DOHH2 (cell line): Measurements from ENCODE around the gene BRSK2.

Experiments used
- H3F3A ChIP-seq: fragments of 200-600 bp; sonication (generic), shearing (Covaris generic); 2 replicates; pipeline ENCODE4 v1.6.0; 2016; ENCODE audit warnings: antibody characterized with exemption, mild to moderate bottlenecking; ENCODE audit not compliant: control insufficient read depth, insufficient read depth
- H3K27ac ChIP-seq: fragments of 200-600 bp; sonication (generic); 2 replicates; pipeline ENCODE4 v1.5.1; 2014; ENCODE audit warnings: low read depth, mild to moderate bottlenecking, low read length, moderate library complexity
- H3K27me3 ChIP-seq: fragments of 200-600 bp; sonication (generic); 2 replicates; pipeline ENCODE4 v1.6.1; 2014; ENCODE audit warnings: mild to moderate bottlenecking, low read length, mixed read lengths; ENCODE audit not compliant: control insufficient read depth
- H3K36me3 ChIP-seq: fragments of 200-600 bp; sonication (generic); 2 replicates; pipeline ENCODE4 v1.6.1; 2014; ENCODE audit warnings: mild to moderate bottlenecking, low read length, moderate library complexity, mixed read lengths; ENCODE audit not compliant: control insufficient read depth
- H3K4me1 ChIP-seq: fragments of 200-600 bp; sonication (generic); 2 replicates; pipeline ENCODE4 v1.6.1; 2014; ENCODE audit warnings: mild to moderate bottlenecking, low read length, mixed read lengths; ENCODE audit not compliant: control insufficient read depth
- H3K4me2 ChIP-seq: fragments of 200-600 bp; sonication (generic); 2 replicates; pipeline ENCODE4 v1.6.0; 2014; ENCODE audit warnings: mild to moderate bottlenecking, low read length, moderate library complexity
- H3K4me3 ChIP-seq: fragments of 200-600 bp; sonication (generic); 2 replicates; pipeline ENCODE4 v1.5.1; 2014; ENCODE audit warnings: mild to moderate bottlenecking, low read length, mixed read lengths
- H3K79me2 ChIP-seq: fragments of 200-600 bp; sonication (generic); 2 replicates; pipeline ENCODE4 v1.6.1; 2014; ENCODE audit warnings: mild to moderate bottlenecking, low read length, mixed read lengths; ENCODE audit not compliant: control insufficient read depth
- H3K9me2 ChIP-seq: fragments of 200-600 bp; sonication (generic); replicated peaks from 2 replicates; pipeline ENCODE4 v1.6.1; 2014; ENCODE audit warnings: mild to moderate bottlenecking, low read length, mixed read lengths; ENCODE audit not compliant: control insufficient read depth
- H3K9me3 ChIP-seq: fragments of 200-600 bp; sonication (generic); 2 replicates; pipeline ENCODE4 v1.6.1; 2014; ENCODE audit warnings: antibody characterized with exemption, low read length, mixed read lengths; ENCODE audit not compliant: control insufficient read depth, insufficient read depth
- H4K20me1 ChIP-seq: fragments of 200-600 bp; sonication (generic); 2 replicates; pipeline ENCODE4 v1.6.0; 2014; ENCODE audit warnings: low read depth, mild to moderate bottlenecking, antibody characterized with exemption, low read length, moderate library complexity; ENCODE audit not compliant: control insufficient read depth, insufficient read depth
- EZH2phosphoT487 ChIP-seq: fragments of 200-600 bp; sonication (generic); IDR thresholded peaks from 2 replicates; pipeline ENCODE4 v1.6.1; 2017; ENCODE audit warnings: borderline replicate concordance, mild to moderate bottlenecking, antibody characterized with exemption, low read length, moderate library complexity, mixed read lengths
- TF ChIP-seq, protein P1 (sequence below): fragments of 200-600 bp; sonication (generic); IDR thresholded peaks from one replicate; pipeline ENCODE4 v1.5.1; 2014; ENCODE audit warnings: antibody characterized with exemption, mild to moderate bottlenecking, low read depth, low read length; ENCODE audit not compliant: poor library complexity, severe bottlenecking

The BRSK2 gene

DNA sequence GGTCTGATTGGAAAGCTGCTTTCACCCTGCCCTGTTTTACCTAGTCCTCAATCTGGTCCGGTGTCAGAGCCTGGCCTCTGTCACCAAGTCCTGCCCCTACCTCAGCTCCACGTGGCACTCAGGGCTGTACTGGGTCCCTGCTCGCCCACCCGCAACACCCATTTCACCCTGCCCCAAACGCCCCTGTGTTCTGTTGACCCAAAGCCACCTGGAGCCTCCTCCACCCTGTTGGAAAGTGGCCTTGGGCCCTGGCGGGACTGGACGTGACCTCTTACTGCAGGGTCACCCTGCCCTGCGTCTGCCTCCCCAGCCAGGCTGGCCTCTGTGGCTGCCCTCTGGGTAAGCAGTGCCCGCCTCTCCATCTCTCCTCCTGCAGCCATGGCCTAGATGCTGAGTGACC lies 21.5 kb upstream of the BRSK2 start:
- Histone ChIP-seq H3K4me1 (no peaks in the 10 kb centered on the region), H3F3A (no peaks in the 10 kb centered on the region), H3K79me2 (no peaks in the 10 kb centered on the region), H3K27me3 (no peaks in the 10 kb centered on the region), H3K4me2 (no peak overlapping the region), H3K36me3 (no peaks in the 10 kb centered on the region), H4K20me1 (no peaks in the 10 kb centered on the region), H3K9me3 (no peaks in the 10 kb centered on the region), H3K9me2 (no peaks in the 10 kb centered on the region), H3K4me3 (no peak overlapping the region), H3K27ac (no peak overlapping the region)
- TF ChIP-seq EZH2phosphoT487 = no peak
- TF ChIP-seq, protein P1, sequence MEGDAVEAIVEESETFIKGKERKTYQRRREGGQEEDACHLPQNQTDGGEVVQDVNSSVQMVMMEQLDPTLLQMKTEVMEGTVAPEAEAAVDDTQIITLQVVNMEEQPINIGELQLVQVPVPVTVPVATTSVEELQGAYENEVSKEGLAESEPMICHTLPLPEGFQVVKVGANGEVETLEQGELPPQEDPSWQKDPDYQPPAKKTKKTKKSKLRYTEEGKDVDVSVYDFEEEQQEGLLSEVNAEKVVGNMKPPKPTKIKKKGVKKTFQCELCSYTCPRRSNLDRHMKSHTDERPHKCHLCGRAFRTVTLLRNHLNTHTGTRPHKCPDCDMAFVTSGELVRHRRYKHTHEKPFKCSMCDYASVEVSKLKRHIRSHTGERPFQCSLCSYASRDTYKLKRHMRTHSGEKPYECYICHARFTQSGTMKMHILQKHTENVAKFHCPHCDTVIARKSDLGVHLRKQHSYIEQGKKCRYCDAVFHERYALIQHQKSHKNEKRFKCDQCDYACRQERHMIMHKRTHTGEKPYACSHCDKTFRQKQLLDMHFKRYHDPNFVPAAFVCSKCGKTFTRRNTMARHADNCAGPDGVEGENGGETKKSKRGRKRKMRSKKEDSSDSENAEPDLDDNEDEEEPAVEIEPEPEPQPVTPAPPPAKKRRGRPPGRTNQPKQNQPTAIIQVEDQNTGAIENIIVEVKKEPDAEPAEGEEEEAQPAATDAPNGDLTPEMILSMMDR = no peak

- Histone ChIP-seq H3K79me2 (no peaks in the 10 kb centered on the region), H3K4me1 (no peaks in the 10 kb centered on the region), H3K9me3 (no peaks in the 10 kb centered on the region), H3F3A (no peaks in the 10 kb centered on the region), H3K4me3 (no peak overlapping the region), H3K27ac (no peak overlapping the region), H3K36me3 (no peaks in the 10 kb centered on the region), H3K4me2 (no peak overlapping the region), H3K27me3 (no peaks in the 10 kb centered on the region), H4K20me1 (no peaks in the 10 kb centered on the region), H3K9me2 (no peaks in the 10 kb centered on the region)
- TF ChIP-seq EZH2phosphoT487 = no peak
- TF ChIP-seq, protein P1 = no peak
Measured at GRCh38 chr11:1368966-1369365, 20.8 kb upstream of the BRSK2 start.

- Histone ChIP-seq H4K20me1 (no peaks in the 10 kb centered on the region), H3K79me2 (no peaks in the 10 kb centered on the region), H3K27me3 (no peaks in the 10 kb centered on the region), H3K4me2 (no peak overlapping the region), H3K4me3 (no peak overlapping the region), H3K36me3 (no peaks in the 10 kb centered on the region), H3K4me1 (no peaks in the 10 kb centered on the region), H3K27ac (no peak overlapping the region), H3K9me3 (no peaks in the 10 kb centered on the region), H3K9me2 (no peaks in the 10 kb centered on the region), H3F3A (no peaks in the 10 kb centered on the region)
- TF ChIP-seq, protein P1 = no peak
- TF ChIP-seq EZH2phosphoT487 = no peak
Measured at GRCh38 chr11:1369371-1370005, 20.2 kb upstream of the BRSK2 start.
